Astrocyte of the spinal cord (primary cell): Measurements from ENCODE around the gene STXBP1.

Experiments used
- DNase-seq: peaks from one replicate; pipeline ENCODE4 v3.0.0; 2011; ENCODE audit warnings: low read depth, low spot score
- H3K4me3 ChIP-seq: 2 replicates; pipeline ENCODE4 v1.5.1; 2011; ENCODE audit warnings: low read depth, mild to moderate bottlenecking, low read length, moderate library complexity
- in situ Hi-C: cut with HindIII; loops from 2 replicates; pipeline ENCODE4 v1.10.0; 2017; ENCODE audit warnings: low sequenced_read_pairs
- TF ChIP-seq, protein P1 (sequence below): IDR thresholded peaks from 2 replicates; pipeline ENCODE4 v1.5.1; 2012; ENCODE audit warnings: low read depth, mild to moderate bottlenecking, low read length, inconsistent platforms

The STXBP1 gene

DNA sequence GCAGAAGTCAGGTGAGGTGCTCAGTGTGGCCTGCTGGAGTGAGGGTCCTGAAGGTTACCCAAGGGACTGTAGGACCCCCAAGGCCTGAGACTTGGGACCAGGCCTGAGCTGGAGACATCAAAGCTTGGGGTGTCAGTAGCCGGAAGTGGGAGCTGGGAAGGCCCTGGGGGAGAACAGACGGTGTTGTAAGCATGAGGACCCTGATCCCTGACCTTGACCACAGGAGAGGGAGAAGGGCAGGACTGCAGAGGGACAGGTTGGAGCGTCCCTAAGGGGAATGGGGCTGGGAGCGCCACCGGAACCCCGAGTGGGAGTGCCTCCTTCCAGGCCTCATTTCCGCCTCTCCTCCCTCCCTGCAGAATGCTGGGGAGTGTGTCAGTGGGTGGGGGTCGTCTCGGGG is 104.3 kb downstream of the STXBP1 start:
- in situ Hi-C loops = no loop called here
- H3K4me3 ChIP-seq = no peak overlapping the region
- TF ChIP-seq, protein P1, sequence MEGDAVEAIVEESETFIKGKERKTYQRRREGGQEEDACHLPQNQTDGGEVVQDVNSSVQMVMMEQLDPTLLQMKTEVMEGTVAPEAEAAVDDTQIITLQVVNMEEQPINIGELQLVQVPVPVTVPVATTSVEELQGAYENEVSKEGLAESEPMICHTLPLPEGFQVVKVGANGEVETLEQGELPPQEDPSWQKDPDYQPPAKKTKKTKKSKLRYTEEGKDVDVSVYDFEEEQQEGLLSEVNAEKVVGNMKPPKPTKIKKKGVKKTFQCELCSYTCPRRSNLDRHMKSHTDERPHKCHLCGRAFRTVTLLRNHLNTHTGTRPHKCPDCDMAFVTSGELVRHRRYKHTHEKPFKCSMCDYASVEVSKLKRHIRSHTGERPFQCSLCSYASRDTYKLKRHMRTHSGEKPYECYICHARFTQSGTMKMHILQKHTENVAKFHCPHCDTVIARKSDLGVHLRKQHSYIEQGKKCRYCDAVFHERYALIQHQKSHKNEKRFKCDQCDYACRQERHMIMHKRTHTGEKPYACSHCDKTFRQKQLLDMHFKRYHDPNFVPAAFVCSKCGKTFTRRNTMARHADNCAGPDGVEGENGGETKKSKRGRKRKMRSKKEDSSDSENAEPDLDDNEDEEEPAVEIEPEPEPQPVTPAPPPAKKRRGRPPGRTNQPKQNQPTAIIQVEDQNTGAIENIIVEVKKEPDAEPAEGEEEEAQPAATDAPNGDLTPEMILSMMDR = no peak
- DNase-seq = no peak

DNA sequence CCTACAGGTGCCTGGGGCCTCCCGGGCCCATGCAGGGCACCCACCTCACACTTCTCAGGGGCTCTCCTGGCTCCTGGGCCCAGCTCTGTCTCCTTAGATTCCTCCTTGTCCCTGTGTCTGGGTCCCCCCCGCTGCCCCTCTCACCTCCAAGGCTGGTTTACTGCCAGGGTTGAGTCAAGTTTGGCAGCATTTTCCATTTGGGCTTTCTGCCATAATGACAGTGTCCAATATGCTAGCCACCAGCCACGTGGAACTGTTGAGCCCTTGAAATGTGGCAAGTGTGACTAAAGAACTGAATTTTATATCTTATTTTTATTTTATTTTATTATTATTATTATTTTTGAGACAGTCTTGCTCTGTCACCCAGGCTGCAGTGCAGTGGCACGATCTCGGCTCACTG is 105.7 kb downstream of the STXBP1 start:
- H3K4me3 ChIP-seq = no peak overlapping the region
- in situ Hi-C loops = no loop called here
- no peak for DNase-seq
- TF ChIP-seq, protein P1 = no peak

DNA sequence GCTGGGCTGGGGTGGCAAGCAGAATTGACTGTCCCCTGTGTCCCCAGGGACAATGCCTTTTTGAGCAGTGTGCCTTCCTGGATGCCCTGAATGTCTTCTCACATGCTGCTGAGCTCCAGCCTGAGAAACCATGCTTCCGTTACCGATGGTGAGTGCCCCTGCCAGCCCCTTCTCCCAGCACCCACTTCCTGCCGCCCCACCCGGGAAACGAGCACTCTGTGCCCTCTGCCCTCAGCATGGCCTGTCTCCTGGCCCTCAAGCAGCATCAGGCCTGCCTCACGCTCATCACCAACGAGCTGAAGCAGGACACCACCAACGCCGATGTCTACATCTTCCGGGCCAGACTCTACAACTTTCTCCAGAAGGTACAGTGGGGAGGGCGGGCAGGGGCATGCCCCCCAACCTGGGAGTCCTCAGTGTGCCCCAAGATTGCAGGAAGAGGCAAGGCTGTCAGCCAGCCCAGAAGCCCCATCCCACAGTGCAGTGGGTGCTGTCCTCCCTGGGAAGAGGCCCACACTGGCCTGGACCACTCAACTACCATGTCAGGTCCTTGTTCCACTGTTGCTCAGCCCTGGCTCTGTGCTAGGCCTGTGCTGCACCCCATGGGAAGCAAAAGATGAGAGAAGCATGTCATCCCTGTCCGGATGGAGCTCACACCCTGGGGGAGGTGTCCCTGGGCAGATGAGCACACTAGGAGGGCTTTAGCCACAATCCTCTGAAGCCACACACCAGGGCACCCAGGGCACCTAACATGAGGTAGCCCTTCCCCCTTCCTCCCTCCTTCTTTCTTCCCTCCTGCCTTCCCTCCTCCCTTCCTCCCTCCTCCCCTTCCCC is 108.2 kb downstream of the STXBP1 start:
- in situ Hi-C loops = no loop called here
- no peak for DNase-seq
- no peak overlapping the region for H3K4me3 ChIP-seq
- TF ChIP-seq, protein P1 = no peak

DNA sequence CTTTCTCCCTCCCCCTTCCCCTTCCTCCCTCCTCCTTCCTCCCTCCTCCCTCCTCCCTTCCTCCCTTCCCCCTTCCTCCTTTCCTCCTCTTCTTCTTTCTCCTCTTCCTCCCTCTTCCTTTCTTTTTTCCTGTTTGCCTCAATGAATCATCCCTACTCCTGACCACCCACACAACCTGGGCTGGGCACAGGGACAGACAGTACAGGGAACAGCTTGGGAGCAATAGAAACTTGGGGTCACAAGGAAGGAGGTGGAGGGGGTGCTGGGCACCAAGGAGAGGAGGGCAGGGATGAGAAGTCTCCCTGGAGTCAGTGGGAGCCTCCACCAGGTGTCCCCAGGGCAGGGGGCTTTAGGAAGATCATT is 108.8 kb downstream of the STXBP1 start:
- in situ Hi-C loops = no loop called here
- TF ChIP-seq, protein P1 = no peak
- DNase-seq = no peak
- H3K4me3 ChIP-seq = no peak overlapping the region

DNA sequence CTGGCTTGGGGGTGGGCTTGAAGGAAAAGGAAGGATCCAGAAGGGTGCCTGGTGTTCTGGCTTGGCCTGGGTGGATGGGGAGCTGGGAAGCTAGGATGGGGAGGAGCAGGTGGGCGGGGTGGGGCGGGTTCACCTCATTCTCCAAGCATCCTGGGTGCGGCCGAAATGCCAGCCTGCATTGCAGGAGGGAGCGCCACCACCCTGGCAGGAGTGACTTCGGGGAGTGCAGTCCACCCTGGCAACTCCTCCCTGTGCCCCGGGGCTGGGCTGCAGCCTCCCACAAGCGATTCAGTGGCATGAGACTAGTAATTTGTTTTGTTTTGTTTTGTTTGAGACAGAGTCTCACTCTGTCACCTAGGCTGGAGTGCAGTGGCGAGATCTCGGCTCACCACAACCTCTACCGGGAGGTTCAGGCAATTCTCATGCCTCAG is 109.3 kb downstream of the STXBP1 start:
- in situ Hi-C loops = no loop called here
- H3K4me3 ChIP-seq = no peak overlapping the region
- no peak for DNase-seq
- TF ChIP-seq, protein P1 = no peak

DNA sequence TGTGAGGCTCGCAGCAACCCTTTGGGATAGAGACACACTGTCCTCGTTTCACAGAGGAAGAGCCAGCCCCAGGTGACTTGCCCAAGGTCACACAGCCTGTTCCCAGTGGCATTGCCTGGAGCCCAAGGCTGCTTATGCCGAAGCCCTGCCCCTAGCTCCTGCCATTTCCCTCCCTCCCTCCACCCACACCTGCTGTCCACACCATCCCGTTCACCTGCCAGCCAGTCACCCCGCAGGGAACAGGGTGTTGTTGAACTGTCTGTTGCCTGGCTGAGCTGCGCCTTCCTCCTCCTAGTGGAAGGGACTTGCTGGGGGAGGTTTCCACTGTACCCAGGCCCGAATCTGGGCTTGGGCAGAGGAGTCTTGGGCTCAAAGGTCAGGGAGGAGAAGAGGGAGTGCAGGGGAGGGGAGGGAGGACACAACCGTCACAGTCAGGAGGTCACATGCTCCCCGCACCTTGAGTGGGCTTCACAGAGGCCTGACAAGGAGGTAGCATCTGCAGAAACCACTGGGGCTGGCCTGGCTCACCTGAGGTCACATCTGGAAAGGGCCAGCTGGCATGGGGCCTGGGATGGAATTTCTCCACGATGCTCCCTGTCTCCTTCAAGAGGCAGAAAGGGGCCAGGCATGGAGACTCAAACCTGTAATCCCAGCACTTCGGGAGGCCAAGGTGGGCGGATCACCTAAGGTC is 110.1 kb downstream of the STXBP1 start:
- in situ Hi-C loops = no loop called here
- TF ChIP-seq, protein P1 = no peak
- no peak for DNase-seq
- no peak overlapping the region for H3K4me3 ChIP-seq
